Measurements from ENCODE around the gene SLC4A3.

SLC4A3 gene

DNA sequence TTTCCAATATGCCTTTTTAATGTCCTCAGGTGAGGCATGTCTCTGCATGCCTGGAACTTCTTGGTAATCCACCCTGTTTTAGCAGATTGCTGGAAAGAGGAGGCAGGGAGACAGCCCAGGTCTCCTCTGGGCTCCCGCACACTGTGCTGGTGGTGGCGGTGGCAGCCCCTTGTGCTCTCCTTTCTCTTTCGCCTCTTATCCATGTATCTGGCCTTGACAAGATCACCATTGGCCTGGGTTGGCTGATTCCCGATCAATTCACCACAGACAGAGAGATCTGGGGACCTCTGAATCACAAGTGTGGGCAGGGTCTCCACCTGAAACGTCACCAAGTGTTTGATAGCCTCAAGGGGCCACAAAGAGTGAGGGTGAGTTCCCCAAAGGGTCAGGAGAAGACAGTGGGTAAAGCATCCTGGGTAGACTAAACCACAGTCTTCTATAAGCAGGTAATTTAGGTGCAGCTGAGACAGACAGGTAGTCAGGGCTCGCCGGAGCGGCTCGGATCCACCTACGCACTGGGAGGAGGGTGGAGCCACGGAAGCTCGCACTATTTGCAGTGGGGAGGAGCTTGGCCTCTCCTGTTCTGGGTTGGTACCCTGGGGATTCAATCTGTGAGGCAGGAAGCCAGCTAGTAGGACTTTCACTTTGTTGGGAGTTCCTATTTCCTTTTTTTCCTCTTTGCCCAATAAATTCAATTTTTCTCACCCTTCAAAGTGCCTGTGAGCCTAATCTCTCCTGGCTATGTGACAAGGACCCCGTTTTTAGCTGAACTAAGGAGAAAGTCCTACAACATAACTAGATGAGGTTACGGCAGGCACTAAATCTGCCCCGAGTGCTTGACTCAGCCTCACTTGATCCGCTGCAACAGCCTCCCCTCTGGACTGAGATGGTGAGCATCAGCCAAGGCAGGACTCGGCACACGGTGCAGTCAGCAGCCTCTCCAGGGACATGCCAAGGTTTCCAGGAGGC, 57.6 kb downstream of the SLC4A3 start:
- no peak for DNase-seq

DNA sequence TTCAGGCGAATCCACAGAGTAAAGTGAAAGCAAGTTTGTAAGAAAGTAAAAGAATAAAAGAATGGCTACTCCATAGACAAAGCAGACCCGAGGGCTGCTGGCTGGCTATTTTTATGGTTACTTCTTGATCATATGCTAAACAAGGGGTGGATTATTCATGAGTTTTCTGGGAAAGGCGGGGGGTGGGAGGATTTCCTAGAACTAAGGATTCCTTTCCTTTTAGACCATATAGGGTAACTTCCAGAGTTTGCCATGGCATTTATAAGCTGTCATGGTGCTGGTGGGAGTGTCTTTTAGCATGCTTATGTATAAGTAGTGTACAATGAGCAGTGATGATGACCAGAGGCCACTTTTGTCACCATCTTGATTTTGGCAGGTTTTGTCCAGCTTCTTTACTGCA, 59.8 kb downstream of the SLC4A3 start:
- DNase-seq = no peak

DNA sequence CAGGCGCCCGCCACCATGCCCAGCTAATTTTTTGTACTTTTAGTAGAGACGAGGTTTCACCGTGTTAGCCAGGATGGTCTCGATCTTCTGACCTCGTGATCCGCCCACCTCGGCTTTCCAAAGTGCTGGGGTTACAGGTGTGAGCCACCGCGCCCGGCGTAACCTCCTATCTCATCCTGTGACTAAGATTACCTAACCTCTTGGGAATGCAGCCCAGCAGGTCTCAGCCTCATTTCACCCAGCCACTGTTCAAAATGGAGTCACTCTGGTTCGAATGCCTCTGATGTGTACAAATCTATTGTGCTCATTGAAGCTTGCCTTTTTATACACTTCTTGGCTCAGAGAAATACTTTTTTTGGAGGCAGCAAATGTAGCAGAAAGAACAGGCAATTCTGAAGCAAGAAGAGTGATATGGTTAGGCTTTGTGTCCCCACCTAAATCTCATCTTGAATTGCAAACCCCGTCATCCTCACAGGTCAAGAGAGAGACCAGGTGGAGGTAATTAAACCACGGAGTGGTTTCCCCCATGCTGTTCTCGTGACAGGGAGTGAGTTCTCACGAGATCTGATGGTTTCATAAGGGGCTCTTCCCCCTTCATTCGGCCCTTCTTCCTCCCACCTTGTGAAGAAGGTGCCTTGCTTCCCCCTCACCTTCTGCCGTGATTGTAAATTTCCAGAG, 60.6 kb downstream of the SLC4A3 start:
- DNase-seq = no peak

DNA sequence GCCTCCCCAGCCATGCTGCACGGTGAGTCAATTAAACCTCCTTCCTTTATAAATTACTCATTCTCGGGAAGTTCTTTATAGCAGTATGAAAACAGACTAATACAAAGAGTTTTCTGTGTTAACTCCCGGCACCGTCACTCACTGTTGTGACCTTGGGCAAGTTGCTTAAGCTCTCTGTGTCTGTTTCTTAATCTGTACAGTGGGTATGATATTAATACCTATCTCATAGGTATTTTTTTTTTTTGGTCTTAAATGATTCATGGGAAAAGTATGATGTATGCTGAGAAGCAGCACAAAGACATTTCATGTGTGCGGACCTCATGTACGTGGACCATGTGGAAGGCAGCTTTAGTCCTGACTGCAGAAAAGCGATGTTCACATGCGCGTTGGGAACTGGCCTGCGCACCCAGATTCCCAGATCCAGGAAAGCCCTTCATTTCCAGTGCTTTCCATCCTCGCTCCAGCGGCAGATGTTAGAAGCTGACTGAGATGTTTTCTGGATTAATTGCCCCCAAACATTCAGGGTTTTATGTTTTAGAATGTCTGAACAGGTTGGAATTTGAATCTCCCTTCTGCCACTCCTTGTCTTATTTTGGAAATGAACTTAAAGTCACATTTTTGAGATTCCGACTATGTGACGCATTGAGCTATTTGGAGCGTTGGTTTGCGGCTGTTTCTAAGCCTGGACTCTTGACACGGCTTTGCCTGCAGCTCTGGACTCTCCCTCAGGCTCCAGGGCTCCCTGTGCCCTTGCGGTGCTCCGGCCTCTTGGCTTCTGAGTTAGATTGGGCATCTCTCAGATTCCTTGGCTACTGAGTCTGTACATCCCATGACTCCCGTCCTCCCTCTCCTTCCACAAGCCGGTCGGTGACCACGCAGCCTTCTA, 61.4 kb downstream of the SLC4A3 start:
- no peak for DNase-seq

- no peak for DNase-seq
Observed at GRCh38 chr2:219689676-219690628, 62.5 kb downstream of the SLC4A3 start.

DNA sequence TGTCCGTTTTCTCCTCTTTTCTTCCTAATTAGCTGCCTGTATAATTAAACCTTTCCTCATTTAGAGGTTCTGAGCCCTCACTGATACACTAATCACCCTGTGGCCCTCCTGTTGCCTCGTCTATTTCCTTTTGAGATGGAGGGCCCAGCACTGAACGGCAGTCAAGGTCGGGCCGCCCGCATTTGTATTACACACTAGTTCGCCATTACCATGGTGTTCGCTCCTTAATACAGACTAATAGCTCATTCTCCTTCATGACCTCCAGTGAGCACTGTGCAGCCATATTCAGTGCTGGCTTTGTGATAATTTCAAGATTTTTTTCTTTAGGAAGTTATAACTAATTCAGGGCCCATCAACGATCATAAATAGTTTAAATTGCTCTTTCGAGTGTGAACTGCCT, 64.1 kb downstream of the SLC4A3 start:
- DNase-seq = no peak

Data from T-helper 9 cell (primary cell).